K562 (cell line): Measurements from ENCODE around the gene NEIL1. TPM values are rescaled to one million over a fixed set of nuclear protein-coding genes. Genes with fewer than 3 reads are reported as not detected.

Source experiments
- CEBPG ChIP-seq, 3 experiments: fragments of 200-800 bp in 1 of 3; sonication (Bioruptor generic) in 1 of 3; sonication (generic) in 1 of 3; formaldehyde crosslinking in 1 of 3; IDR thresholded peaks in 2 of 3; conservative IDR thresholded peaks in 1 of 3; 2 replicates each; pipeline versions ENCODE4 v1.6.1 to v1.8.0; 2016 to 2022; ENCODE audit warnings: missing compliant biosample characterization in 2 of 3, missing genetic modification characterization in 2 of 3, mild to moderate bottlenecking in 1 of 3, missing genetic modification reagents in 1 of 3
- HDAC2 ChIP-seq: fragments of 450-650 bp; IDR thresholded peaks from 2 replicates; pipeline ENCODE4 v1.6.1; 2016; ENCODE audit warnings: mild to moderate bottlenecking
- ILK ChIP-seq: fragments of 450-650 bp; IDR thresholded peaks from 2 replicates; pipeline ENCODE4 v1.6.1; 2016; ENCODE audit warnings: missing genetic modification characterization, low read depth, mild to moderate bottlenecking, missing compliant biosample characterization, moderate library complexity, borderline replicate concordance
- KDM1A ChIP-seq, 2 experiments: fragments of 450-650 bp; IDR thresholded peaks; 2 replicates each; pipeline ENCODE4 v1.6.1; 2016; ENCODE audit warnings: mild to moderate bottlenecking in 2 of 2
- KLF10 ChIP-seq: fragments of 250-450 bp; sonication (Bioruptor Pico); IDR thresholded peaks from 2 replicates; pipeline ENCODE4 v1.6.1; 2021; ENCODE audit warnings: matching md5 sums
- KLF6 ChIP-seq: fragments of 250-450 bp; sonication (Bioruptor Pico); IDR thresholded peaks from 2 replicates; pipeline ENCODE4 v1.4.0; 2020; ENCODE audit warnings: mild to moderate bottlenecking, moderate library complexity, borderline replicate concordance
- LCOR ChIP-seq: sonication (generic); formaldehyde crosslinking; IDR thresholded peaks from 2 replicates; pipeline ENCODE4 v1.8.0; 2022; ENCODE audit warnings: mild to moderate bottlenecking, missing genetic modification reagents
- NR2C1 ChIP-seq, 2 experiments: fragments of 450-650 bp; IDR thresholded peaks; 2 replicates each; pipeline ENCODE4 v1.6.1; 2017; ENCODE audit warnings: mild to moderate bottlenecking in 2 of 2, antibody characterized with exemption in 1 of 2, inconsistent platforms in 1 of 2, missing compliant biosample characterization in 1 of 2, missing genetic modification characterization in 1 of 2
- RAD21 ChIP-seq, 2 experiments: fragments of 250-450 bp in 1 of 2; fragments of 450-650 bp in 1 of 2; sonication (Bioruptor Pico) in 1 of 2; formaldehyde crosslinking in 1 of 2; IDR thresholded peaks in 1 of 2; conservative IDR thresholded peaks in 1 of 2; 2 replicates each; pipeline versions ENCODE4 v1.4.0 to v1.8.0; 2020 to 2022; ENCODE audit warnings: mild to moderate bottlenecking in 2 of 2, moderate library complexity in 1 of 2
- SAFB ChIP-seq: fragments of 200-400 bp; formaldehyde crosslinking; IDR thresholded peaks from 2 replicates; pipeline ENCODE4 v1.6.1; 2017; ENCODE audit warnings: low read depth, low read length, borderline replicate concordance
- SIRT6 ChIP-seq: IDR thresholded peaks from one replicate; pipeline ENCODE4 v1.6.1; 2012; ENCODE audit warnings: low read depth, mild to moderate bottlenecking, control low read depth, inconsistent platforms, low read length, moderate library complexity
- SNIP1 ChIP-seq: fragments of 450-650 bp; IDR thresholded peaks from 2 replicates; pipeline ENCODE4 v1.7.1; 2017; ENCODE audit warnings: low read depth, mild to moderate bottlenecking
- STAT5A ChIP-seq: IDR thresholded peaks from 2 replicates; pipeline ENCODE4 v1.6.1; 2012; ENCODE audit warnings: low read length, inconsistent platforms, borderline replicate concordance
- TRIM24 ChIP-seq, 2 experiments: fragments of 450-650 bp; IDR thresholded peaks; 2 replicates each; pipeline ENCODE4 v1.6.1; 2016
- ZNF384 ChIP-seq: IDR thresholded peaks from 2 replicates; pipeline ENCODE4 v1.6.1; 2012; ENCODE audit warnings: low read depth, low read length, improper control_type of control experiment
- polyA plus RNA-seq, 8 experiments: library from polyadenylated mRNA; depleted of rRNA in 4 of 8; stranded (reverse) in 5 of 8; unstranded in 3 of 8; fragments of >200 nt; fragmentation: Nextera tagmentation in 2 of 8; fragmentation: Illumina TruSeq in 1 of 8; extraction: Ambion mirVana in 2 of 8; extraction: Trizol in 1 of 8; gene quantifications; 2 replicates each; pipeline versions ENCODE4 v1.2.1 to v1.2.3, GENCODE V29; 2011 to 2014; ENCODE audit warnings: inconsistent platforms in 1 of 8, missing spikeins in 1 of 8
- total RNA-seq, 7 experiments: library from RNA; depleted of rRNA in 6 of 7; stranded (reverse); fragments of >200 nt in 6 of 7; fragmentation: Illumina TruSeq in 2 of 7; extraction: Trizol in 2 of 7; gene quantifications; 2 replicates each; pipeline versions ENCODE4 v1.2.1 to v1.2.3, GENCODE V29; 2011 to 2021; ENCODE audit warnings: low replicate concordance in 1 of 7
- TF ChIP-seq, protein P1 (sequence below): IDR thresholded peaks from 2 replicates; pipeline ENCODE4 v1.6.1; 2016; ENCODE audit warnings: missing genetic modification characterization, missing compliant biosample characterization
- TF ChIP-seq, protein P2 (sequence below): sonication (generic); formaldehyde crosslinking; IDR thresholded peaks from 2 replicates; pipeline ENCODE4 v1.8.1; 2023; ENCODE audit warnings: mild to moderate bottlenecking, missing genetic modification reagents, moderate library complexity
- TF ChIP-seq, protein P3 (sequence below): sonication (generic); formaldehyde crosslinking; IDR thresholded peaks from 2 replicates; pipeline ENCODE4 v1.8.0; 2022; ENCODE audit warnings: missing genetic modification reagents, mild to moderate bottlenecking, moderate library complexity, borderline replicate concordance

NEIL1 gene
- total and polyA plus RNA-seq, 9 of the 15 experiments (the other 6 are each of a cell fraction or from before 2014, with no cell fraction given): 0.14 to 4.3 (median 2.4) TPM

DNA sequence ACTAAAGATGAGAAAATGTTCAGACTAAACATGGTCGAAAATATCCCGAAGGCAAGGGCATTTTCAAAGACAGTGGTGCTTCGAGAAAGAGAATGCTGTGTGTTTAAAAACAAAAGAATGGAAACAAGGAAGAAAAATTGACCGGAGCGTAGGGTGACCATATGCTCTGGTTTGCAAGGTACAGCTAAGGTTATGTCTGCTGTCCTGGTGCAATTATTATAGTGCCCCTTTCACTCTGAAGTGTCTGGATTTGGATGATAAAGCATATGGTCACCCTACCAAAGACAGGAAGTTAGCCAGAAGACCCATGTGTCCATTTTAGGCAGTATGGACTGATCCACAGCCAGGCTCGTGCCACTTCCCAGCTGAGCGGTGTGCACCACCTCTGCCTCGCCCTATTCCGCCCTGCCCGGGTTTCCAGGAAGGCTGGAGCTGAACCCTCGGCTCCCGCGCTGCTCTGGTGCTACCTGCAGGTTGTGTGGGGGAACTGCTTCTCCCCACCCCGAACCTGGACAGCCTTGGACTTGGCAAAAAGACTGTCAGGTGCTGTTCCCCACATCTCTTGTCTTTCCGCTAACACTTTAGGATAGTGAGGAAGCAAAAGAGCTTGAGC, 39.0 kb upstream of the NEIL1 start (continued):
- peak; percentile 61 to 87 for TF ChIP-seq RAD21 (CRISPR knock-in tag; conservative IDR thresholded peaks at IDR 0.05 in 1 of 2, IDR thresholded peaks at IDR 0.05 in 1 of 2)
- no peak for TF ChIP-seq SIRT6
- TF ChIP-seq STAT5A: peak; percentile 58
- no peak for TF ChIP-seq ILK
- TF ChIP-seq HDAC2: no peak
- no peak for TF ChIP-seq ZNF384
- no peak for TF ChIP-seq KDM1A (IDR thresholded peaks at IDR 0.05)
- no peak for TF ChIP-seq KLF10 (CRISPR knock-in tag)
- no peak for TF ChIP-seq KLF6 (CRISPR knock-in tag)
- TF ChIP-seq, protein P1, sequence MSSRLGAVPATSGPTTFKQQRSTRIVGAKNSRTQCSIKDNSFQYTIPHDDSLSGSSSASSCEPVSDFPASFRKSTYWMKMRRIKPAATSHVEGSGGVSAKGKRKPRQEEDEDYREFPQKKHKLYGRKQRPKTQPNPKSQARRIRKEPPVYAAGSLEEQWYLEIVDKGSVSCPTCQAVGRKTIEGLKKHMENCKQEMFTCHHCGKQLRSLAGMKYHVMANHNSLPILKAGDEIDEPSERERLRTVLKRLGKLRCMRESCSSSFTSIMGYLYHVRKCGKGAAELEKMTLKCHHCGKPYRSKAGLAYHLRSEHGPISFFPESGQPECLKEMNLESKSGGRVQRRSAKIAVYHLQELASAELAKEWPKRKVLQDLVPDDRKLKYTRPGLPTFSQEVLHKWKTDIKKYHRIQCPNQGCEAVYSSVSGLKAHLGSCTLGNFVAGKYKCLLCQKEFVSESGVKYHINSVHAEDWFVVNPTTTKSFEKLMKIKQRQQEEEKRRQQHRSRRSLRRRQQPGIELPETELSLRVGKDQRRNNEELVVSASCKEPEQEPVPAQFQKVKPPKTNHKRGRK (tag): no peak
- TF ChIP-seq LCOR: no peak
- TF ChIP-seq TRIM24 (IDR thresholded peaks at IDR 0.05): no peak
- no peak for TF ChIP-seq SNIP1
- TF ChIP-seq SAFB: no peak
- TF ChIP-seq, protein P2, sequence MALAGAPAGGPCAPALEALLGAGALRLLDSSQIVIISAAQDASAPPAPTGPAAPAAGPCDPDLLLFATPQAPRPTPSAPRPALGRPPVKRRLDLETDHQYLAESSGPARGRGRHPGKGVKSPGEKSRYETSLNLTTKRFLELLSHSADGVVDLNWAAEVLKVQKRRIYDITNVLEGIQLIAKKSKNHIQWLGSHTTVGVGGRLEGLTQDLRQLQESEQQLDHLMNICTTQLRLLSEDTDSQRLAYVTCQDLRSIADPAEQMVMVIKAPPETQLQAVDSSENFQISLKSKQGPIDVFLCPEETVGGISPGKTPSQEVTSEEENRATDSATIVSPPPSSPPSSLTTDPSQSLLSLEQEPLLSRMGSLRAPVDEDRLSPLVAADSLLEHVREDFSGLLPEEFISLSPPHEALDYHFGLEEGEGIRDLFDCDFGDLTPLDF (CRISPR knock-in tag): no peak
- no peak for TF ChIP-seq CEBPG (CRISPR knock-in tag; IDR thresholded peaks at IDR 0.05)
- TF ChIP-seq CEBPG (tag; conservative IDR thresholded peaks at IDR 0.05 in 1 of 2, IDR thresholded peaks at IDR 0.05 in 1 of 2): no peak
- TF ChIP-seq, protein P3, sequence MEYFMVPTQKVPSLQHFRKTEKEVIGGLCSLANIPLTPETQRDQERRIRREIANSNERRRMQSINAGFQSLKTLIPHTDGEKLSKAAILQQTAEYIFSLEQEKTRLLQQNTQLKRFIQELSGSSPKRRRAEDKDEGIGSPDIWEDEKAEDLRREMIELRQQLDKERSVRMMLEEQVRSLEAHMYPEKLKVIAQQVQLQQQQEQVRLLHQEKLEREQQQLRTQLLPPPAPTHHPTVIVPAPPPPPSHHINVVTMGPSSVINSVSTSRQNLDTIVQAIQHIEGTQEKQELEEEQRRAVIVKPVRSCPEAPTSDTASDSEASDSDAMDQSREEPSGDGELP: peak; percentile 62; the same call in 1 of the 2 replicates
- no peak for TF ChIP-seq NR2C1 (IDR thresholded peaks at IDR 0.05)
- TF ChIP-seq NR2C1 (tag; IDR thresholded peaks at IDR 0.05): no peak
